ENCODE data around the gene SELENOW.

- no peak for TF ChIP-seq CTCF (IDR thresholded peaks at IDR 0.05)
- no peak for TF ChIP-seq POLR2A (IDR thresholded peaks at IDR 0.05)
Observed at GRCh38 chr19:47794526-47794925, 16.0 kb downstream of the SELENOW start.
